SK-N-MC (cell line): ENCODE data around the gene FN3K.

Experiments used
- EZH2 ChIP-seq: fragments of 200-600 bp; sonication (generic); IDR thresholded peaks from one replicate; pipeline ENCODE4 v1.6.1; 2017; ENCODE audit warnings: antibody characterized with exemption
- FOXP2 ChIP-seq: optimal IDR thresholded peaks from 2 replicates; pipeline ENCODE3; 2011; ENCODE audit warnings: mild to moderate bottlenecking, moderate library complexity; ENCODE audit not compliant: insufficient read depth; ENCODE audit errors: extremely low read length, control extremely low read depth
- POLR2AphosphoS5 ChIP-seq: IDR thresholded peaks from 2 replicates; pipeline ENCODE4 v1.6.1; 2012; ENCODE audit warnings: mild to moderate bottlenecking, low read depth, low read length, borderline replicate concordance

DNA sequence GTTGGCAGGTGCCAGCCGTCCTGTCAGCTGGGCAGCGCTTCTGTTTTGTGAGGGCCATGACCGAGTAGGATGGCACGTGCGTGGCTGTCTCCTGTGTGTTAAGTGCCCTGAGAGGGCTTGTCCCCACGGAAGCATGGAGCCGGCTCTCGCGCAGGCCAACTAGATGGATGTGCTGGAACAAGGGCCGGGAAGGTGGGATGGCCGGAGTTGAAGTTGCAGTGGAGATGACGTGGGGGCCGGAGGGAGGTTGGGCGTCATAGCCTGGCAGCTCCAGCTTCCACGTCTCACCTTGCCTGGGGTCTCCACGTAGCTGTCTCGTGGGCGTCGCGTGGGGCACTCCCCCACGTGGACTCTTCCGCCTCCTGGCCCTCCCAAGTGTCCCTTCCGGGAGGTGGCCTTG is 44.1 kb downstream of the FN3K start:
- TF ChIP-seq EZH2 (no peak), POLR2AphosphoS5 (no peak), FOXP2 (no peak)
